ENCODE measurements around the gene MLEC. TPM values are rescaled to one million over a fixed set of nuclear protein-coding genes. Genes with fewer than 3 reads are reported as not detected.

The MLEC gene
- total RNA-seq, 1 donor from 2014 or later = 47.5 TPM

GRCh38 chr12:120656008-120656407, 30.9 kb upstream of the MLEC start:
- TF ChIP-seq CTCF (IDR thresholded peaks at IDR 0.05) = no peak
- Histone ChIP-seq H3K9me3 (no peaks in the 10 kb centered on the region), H3K4me3 (no peak overlapping the region), H3K36me3 (no peaks in the 10 kb centered on the region), H3K27me3 (no peaks in the 10 kb centered on the region), H3K4me1 (peaks cover 11 to 28% of the 10 kb centered on the region in 2 donors), H3K27ac (no peak overlapping the region)
- intact Hi-C loops (cut with DNase I) = no loop called here
- DNase-seq (ENCODE audit: low spot score in 2 of 2) = no peak

- intact Hi-C loops (cut with DNase I) = no loop called here
- no peaks in the 10 kb centered on the region for H3K27me3 ChIP-seq
- H3K9me3 ChIP-seq = no peaks in the 10 kb centered on the region
- DNase-seq (ENCODE audit: low spot score in 2 of 2) = no peak
- no peak for TF ChIP-seq CTCF (IDR thresholded peaks at IDR 0.05)
- H3K36me3 ChIP-seq = no peaks in the 10 kb centered on the region
- H3K4me1 ChIP-seq = peaks cover 11% of the 10 kb centered on the region in 2 donors
- H3K4me3 ChIP-seq = no peak overlapping the region
- no peak overlapping the region for H3K27ac ChIP-seq
Observed at GRCh38 chr12:120658286-120659150, 28.4 kb upstream of the MLEC start.

GRCh38 chr12:120659151-120659525, 27.8 kb upstream of the MLEC start:
- H3K9me3 ChIP-seq = no peaks in the 10 kb centered on the region
- TF ChIP-seq CTCF (IDR thresholded peaks at IDR 0.05) = no peak
- no peaks in the 10 kb centered on the region for H3K27me3 ChIP-seq
- H3K4me1 ChIP-seq = peaks cover 5 to 6% of the 10 kb centered on the region in 2 donors
- no peak overlapping the region for H3K4me3 ChIP-seq
- H3K36me3 ChIP-seq = no peaks in the 10 kb centered on the region
- DNase-seq (ENCODE audit: low spot score in 2 of 2) = no peak
- no peak overlapping the region for H3K27ac ChIP-seq
- intact Hi-C loops (cut with DNase I) = no loop called here

GRCh38 chr12:120661432-120661831, 25.5 kb upstream of the MLEC start:
- H3K9me3 ChIP-seq = no peaks in the 10 kb centered on the region
- intact Hi-C loops (cut with DNase I) = no loop called here
- no peaks in the 10 kb centered on the region for H3K4me1 ChIP-seq

GRCh38 chr12:120662879-120663278, 24.1 kb upstream of the MLEC start:
- no peak for TF ChIP-seq CTCF (IDR thresholded peaks at IDR 0.05)
- no peak overlapping the region for H3K4me3 ChIP-seq
- H3K9me3 ChIP-seq = no peaks in the 10 kb centered on the region
- H3K27ac ChIP-seq = no peak overlapping the region
- no peak for DNase-seq (ENCODE audit: low spot score in 2 of 2)
- intact Hi-C loops (cut with DNase I) = no loop called here
- H3K4me1 ChIP-seq = no peaks in the 10 kb centered on the region
- H3K36me3 ChIP-seq = no peaks in the 10 kb centered on the region
- H3K27me3 ChIP-seq = no peaks in the 10 kb centered on the region

More at GRCh38 chr12:120661432-120661831, 25.5 kb upstream of the MLEC start:
- Histone ChIP-seq H3K27ac (no peak overlapping the region), H3K4me3 (no peak overlapping the region), H3K27me3 (no peaks in the 10 kb centered on the region), H3K36me3 (no peaks in the 10 kb centered on the region)
- TF ChIP-seq CTCF (IDR thresholded peaks at IDR 0.05) = no peak
- DNase-seq (ENCODE audit: low spot score in 2 of 2) = no peak

Data from ascending aorta (tissue), 2 donors.